Rectal smooth muscle tissue (tissue), 1 donor: ENCODE measurements around the gene EGFL7.
A peak's percentile ranks its signal among the peaks of the same experiment; 100 is the strongest.

Experiments used
- H3K27ac ChIP-seq: one replicate; pipeline ENCODE4 v1.7.0; 2013; ENCODE audit warnings: low read depth, low read length, inconsistent platforms
- H3K27me3 ChIP-seq: one replicate; pipeline ENCODE4 v1.7.0; 2013; ENCODE audit warnings: low read length; ENCODE audit not compliant: control insufficient read depth, insufficient read depth
- H3K36me3 ChIP-seq: one replicate; pipeline ENCODE4 v1.7.0; 2013; ENCODE audit warnings: low read length; ENCODE audit not compliant: control insufficient read depth, insufficient read depth
- H3K4me1 ChIP-seq: one replicate; pipeline ENCODE4 v1.7.0; 2013; ENCODE audit warnings: low read length; ENCODE audit not compliant: control insufficient read depth, insufficient read depth
- H3K4me3 ChIP-seq: one replicate; pipeline ENCODE4 v1.7.0; 2013; ENCODE audit warnings: low read length
- H3K9ac ChIP-seq: one replicate; pipeline ENCODE4 v1.7.0; 2013; ENCODE audit warnings: low read length

Gene EGFL7

GRCh38 chr9:136717399-136717798 lies 54.7 kb downstream of the EGFL7 start:
- Histone ChIP-seq H3K4me3 (no peak overlapping the region), H3K27me3 (peaks cover 14% of the 10 kb centered on the region), H3K4me1 (peaks cover 3% of the 10 kb centered on the region), H3K9ac (no peak overlapping the region), H3K36me3 (peaks cover under 1% of the 10 kb centered on the region), H3K27ac (no peak overlapping the region)

GRCh38 chr9:136718345-136719194 lies 55.9 kb downstream of the EGFL7 start:
- Histone ChIP-seq H3K27me3 (peaks cover 11% of the 10 kb centered on the region), H3K9ac (no peak overlapping the region), H3K4me3 (no peak overlapping the region), H3K36me3 (peaks cover 10% of the 10 kb centered on the region), H3K4me1 (peaks cover 3% of the 10 kb centered on the region), H3K27ac (no peak overlapping the region)

- H3K4me1 ChIP-seq = peaks cover 3% of the 10 kb centered on the region
- H3K36me3 ChIP-seq = peaks cover 18% of the 10 kb centered on the region
- H3K9ac ChIP-seq = no peak overlapping the region
- H3K4me3 ChIP-seq = no peak overlapping the region
- H3K27me3 ChIP-seq = peaks cover 5% of the 10 kb centered on the region
- H3K27ac ChIP-seq = no peak overlapping the region
Observed at GRCh38 chr9:136719195-136719880, 56.6 kb downstream of the EGFL7 start.

GRCh38 chr9:136720251-136720897 lies 57.7 kb downstream of the EGFL7 start:
- peaks cover 24% of the 10 kb centered on the region for H3K36me3 ChIP-seq
- H3K4me1 ChIP-seq = peaks cover 3% of the 10 kb centered on the region
- no peaks in the 10 kb centered on the region for H3K27me3 ChIP-seq
- no peak overlapping the region for H3K9ac ChIP-seq
- no peak overlapping the region for H3K4me3 ChIP-seq
- peak overlapping the region; percentile 51 for H3K27ac ChIP-seq

GRCh38 chr9:136720898-136721338 lies 58.2 kb downstream of the EGFL7 start:
- Histone ChIP-seq H3K9ac (no peak overlapping the region), H3K36me3 (peaks cover 29% of the 10 kb centered on the region), H3K27ac (peak overlapping the region; percentile 41), H3K4me1 (peaks cover 5% of the 10 kb centered on the region), H3K27me3 (no peaks in the 10 kb centered on the region), H3K4me3 (no peak overlapping the region)

- no peak overlapping the region for H3K4me3 ChIP-seq
Observed at GRCh38 chr9:136721339-136722092, 58.8 kb downstream of the EGFL7 start.

More at GRCh38 chr9:136721339-136722092, 58.8 kb downstream of the EGFL7 start:
- no peaks in the 10 kb centered on the region for H3K27me3 ChIP-seq
- H3K4me1 ChIP-seq = peaks cover 9% of the 10 kb centered on the region
- no peak overlapping the region for H3K9ac ChIP-seq
- H3K27ac ChIP-seq = no peak overlapping the region
- H3K36me3 ChIP-seq = peaks cover 35% of the 10 kb centered on the region
